K562 (cell line): ENCODE results near the gene EOLA1. TPM values are rescaled to one million over a fixed set of nuclear protein-coding genes. Genes with fewer than 3 reads are reported as not detected.

Source experiments
- BMI1 ChIP-seq: fragments of 150-350 bp; IDR thresholded peaks from 2 replicates; pipeline ENCODE4 v1.6.1; 2014; ENCODE audit warnings: low read length
- CBFA2T2 ChIP-seq: fragments of 450-650 bp; conservative IDR thresholded peaks from 2 replicates; pipeline ENCODE4 v1.6.1; 2017; ENCODE audit warnings: mild to moderate bottlenecking
- DMBX1 ChIP-seq: fragments of 250-450 bp; sonication (Bioruptor Pico); IDR thresholded peaks from 2 replicates; pipeline ENCODE4 v1.8.0; 2022; ENCODE audit warnings: inconsistent platforms, mild to moderate bottlenecking, moderate library complexity, borderline replicate concordance
- MCM3 ChIP-seq: fragments of 450-650 bp; IDR thresholded peaks from 2 replicates; pipeline ENCODE4 v1.6.1; 2016
- NELFE ChIP-seq: IDR thresholded peaks from 2 replicates; pipeline ENCODE4 v1.6.1; 2011; ENCODE audit warnings: mild to moderate bottlenecking; ENCODE audit not compliant: insufficient read depth, insufficient read length
- NR3C1 ChIP-seq: sonication (generic); formaldehyde crosslinking; IDR thresholded peaks from 2 replicates; pipeline ENCODE4 v1.8.1; 2022; ENCODE audit warnings: missing genetic modification reagents
- POU5F1 ChIP-seq: fragments of 150-350 bp; IDR thresholded peaks from 2 replicates; pipeline ENCODE4 v1.6.1; 2014; ENCODE audit warnings: borderline replicate concordance, low read length, low read depth, mild to moderate bottlenecking; ENCODE audit not compliant: partially characterized antibody
- SRSF7 ChIP-seq: fragments of 200-400 bp; formaldehyde crosslinking; optimal IDR thresholded peaks from 2 replicates; pipeline ENCODE3; 2017; ENCODE audit warnings: mild to moderate bottlenecking, low read depth, low read length
- TOE1 ChIP-seq, 2 experiments: fragments of 450-650 bp in 1 of 2; sonication (generic) in 1 of 2; formaldehyde crosslinking in 1 of 2; IDR thresholded peaks; 2 replicates each; pipeline versions ENCODE4 v1.7.1 to v1.8.0; 2016 to 2022; ENCODE audit warnings: borderline replicate concordance in 2 of 2, mild to moderate bottlenecking in 2 of 2, antibody characterized with exemption in 1 of 2, inconsistent platforms in 1 of 2, low read depth in 1 of 2, missing genetic modification reagents in 1 of 2, moderate library complexity in 1 of 2
- ZFPM2 ChIP-seq: fragments of 250-450 bp; sonication (Bioruptor Pico); IDR thresholded peaks from 2 replicates; pipeline ENCODE4 v1.5.1; 2022; ENCODE audit warnings: mild to moderate bottlenecking
- ZNF778 ChIP-seq: fragments of 450-650 bp; formaldehyde crosslinking; IDR thresholded peaks from 2 replicates; pipeline ENCODE4 v1.4.0; 2020; ENCODE audit warnings: mild to moderate bottlenecking, moderate library complexity
- polyA plus RNA-seq, 8 experiments: library from polyadenylated mRNA; depleted of rRNA in 4 of 8; stranded (reverse) in 5 of 8; unstranded in 3 of 8; fragments of >200 nt; fragmentation: Nextera tagmentation in 2 of 8; fragmentation: Illumina TruSeq in 1 of 8; extraction: Ambion mirVana in 2 of 8; extraction: Trizol in 1 of 8; gene quantifications; 2 replicates each; pipeline versions ENCODE4 v1.2.1 to v1.2.3, GENCODE V29; 2011 to 2014; ENCODE audit warnings: inconsistent platforms in 1 of 8, missing spikeins in 1 of 8
- total RNA-seq, 7 experiments: library from RNA; depleted of rRNA in 6 of 7; stranded (reverse); fragments of >200 nt in 6 of 7; fragmentation: Illumina TruSeq in 2 of 7; extraction: Trizol in 2 of 7; gene quantifications; 2 replicates each; pipeline versions ENCODE4 v1.2.1 to v1.2.3, GENCODE V29; 2011 to 2021; ENCODE audit warnings: low replicate concordance in 1 of 7
- TF ChIP-seq, protein P1 (sequence below): fragments of 450-650 bp; formaldehyde crosslinking; IDR thresholded peaks from 2 replicates; pipeline ENCODE4 v1.4.0; 2020; ENCODE audit warnings: mild to moderate bottlenecking, mixed read lengths
- TF ChIP-seq, protein P2 (sequence below): sonication (generic); formaldehyde crosslinking; IDR thresholded peaks from 2 replicates; pipeline ENCODE4 v1.5.0; 2020; ENCODE audit warnings: missing genetic modification reagents

The EOLA1 gene
- total and polyA plus RNA-seq, 9 of the 15 experiments (the other 6 are each of a cell fraction or from before 2014, with no cell fraction given), result 6.3 to 32.9 (median 18.2) TPM

DNA sequence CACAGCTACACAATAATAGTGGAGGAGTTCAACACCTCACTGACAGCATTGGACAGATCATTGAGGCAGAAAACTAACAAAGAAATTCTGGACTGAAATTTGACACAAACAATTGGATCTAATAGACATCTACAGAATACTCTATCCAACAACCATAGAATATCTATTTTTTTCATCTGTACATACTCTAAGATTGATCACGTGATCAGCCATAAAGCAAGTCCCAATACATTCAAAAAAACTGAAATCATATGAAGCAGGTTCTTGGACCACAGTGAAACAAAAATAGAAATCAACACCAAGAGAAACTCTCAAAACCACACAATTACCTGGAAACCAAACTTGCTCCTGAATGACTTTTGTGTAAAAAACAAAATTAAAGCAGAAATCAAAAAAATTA is 23.5 kb upstream of the EOLA1 start (continued):
- TF ChIP-seq NR3C1 (no peak), CBFA2T2 (peak; percentile 48), MCM3 (no peak), BMI1 (no peak), SRSF7 (no peak), DMBX1 (CRISPR knock-in tag) (no peak), ZFPM2 (no peak), NELFE (no peak), TOE1 (IDR thresholded peaks at IDR 0.05; ENCODE audit: borderline replicate concordance) (peak; percentile 74; the same call in 1 of the 2 replicates), TOE1 (CRISPR knock-in tag; IDR thresholded peaks at IDR 0.05; ENCODE audit: borderline replicate concordance, low read depth) (no peak), POU5F1 (no peak), ZNF778 (CRISPR knock-in tag) (no peak)
- TF ChIP-seq, protein P1, sequence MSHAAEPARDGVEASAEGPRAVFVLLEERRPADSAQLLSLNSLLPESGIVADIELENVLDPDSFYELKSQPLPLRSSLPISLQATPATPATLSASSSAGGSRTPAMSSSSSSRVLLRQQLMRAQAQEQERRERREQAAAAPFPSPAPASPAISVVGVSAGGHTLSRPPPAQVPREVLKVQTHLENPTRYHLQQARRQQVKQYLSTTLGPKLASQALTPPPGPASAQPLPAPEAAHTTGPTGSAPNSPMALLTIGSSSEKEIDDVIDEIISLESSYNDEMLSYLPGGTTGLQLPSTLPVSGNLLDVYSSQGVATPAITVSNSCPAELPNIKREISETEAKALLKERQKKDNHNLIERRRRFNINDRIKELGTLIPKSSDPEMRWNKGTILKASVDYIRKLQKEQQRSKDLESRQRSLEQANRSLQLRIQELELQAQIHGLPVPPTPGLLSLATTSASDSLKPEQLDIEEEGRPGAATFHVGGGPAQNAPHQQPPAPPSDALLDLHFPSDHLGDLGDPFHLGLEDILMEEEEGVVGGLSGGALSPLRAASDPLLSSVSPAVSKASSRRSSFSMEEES (CRISPR knock-in tag), result peak; percentile 95
- TF ChIP-seq, protein P2, sequence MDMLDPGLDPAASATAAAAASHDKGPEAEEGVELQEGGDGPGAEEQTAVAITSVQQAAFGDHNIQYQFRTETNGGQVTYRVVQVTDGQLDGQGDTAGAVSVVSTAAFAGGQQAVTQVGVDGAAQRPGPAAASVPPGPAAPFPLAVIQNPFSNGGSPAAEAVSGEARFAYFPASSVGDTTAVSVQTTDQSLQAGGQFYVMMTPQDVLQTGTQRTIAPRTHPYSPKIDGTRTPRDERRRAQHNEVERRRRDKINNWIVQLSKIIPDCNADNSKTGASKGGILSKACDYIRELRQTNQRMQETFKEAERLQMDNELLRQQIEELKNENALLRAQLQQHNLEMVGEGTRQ (CRISPR knock-in tag), result peak; percentile 34; the same call in 1 of the 2 replicates
